H1 (cell line): ENCODE data around the gene PGAM5. TPM values are rescaled to one million over a fixed set of nuclear protein-coding genes. Genes with fewer than 3 reads are reported as not detected.

Source experiments
- ASH2L ChIP-seq: fragments of 200-600, 300-600 bp; sonication (generic); IDR thresholded peaks from one replicate; pipeline ENCODE4 v1.7.1; 2017; ENCODE audit warnings: low read length
- ATF2 ChIP-seq: IDR thresholded peaks from 2 replicates; pipeline ENCODE4 v1.6.1; 2012; ENCODE audit warnings: low read length, inconsistent platforms
- HDAC6 ChIP-seq: IDR thresholded peaks from one replicate; pipeline ENCODE4 v1.7.1; 2012; ENCODE audit warnings: low read depth, mild to moderate bottlenecking, inconsistent platforms, low read length, moderate library complexity
- polyA plus RNA-seq, 7 experiments: library from polyadenylated mRNA; depleted of rRNA in 3 of 7; stranded (reverse) in 5 of 7; unstranded in 2 of 7; fragments of >200 nt in 5 of 7; fragments of 200-250 nt in 2 of 7; gene quantifications; 1 replicate in 5 of 7; 2 replicates in 1 of 7; 4 replicates in 1 of 7; pipeline versions ENCODE4 v1.2.1 to v1.2.3, GENCODE V29; 2011 to 2013; ENCODE audit warnings: missing spikeins in 2 of 7, mixed read lengths in 2 of 7
- total RNA-seq: library from RNA; stranded (reverse); fragmentation: NEBNext Ultra II Directional; extraction: Animal tissue kit (Norgen Biotek cat#: 25700); gene quantifications from 2 replicates; pipeline ENCODE4 v1.2.1, GENCODE V29; 2021

PGAM5 gene
- total and polyA plus RNA-seq, 2 of the 8 experiments (the other 6 are each of a cell fraction or from before 2014, with no cell fraction given), result 66.4 to 84.0 TPM

GRCh38 chr12:132736378-132736777 lies 25.7 kb downstream of the PGAM5 start (continued):
- TF ChIP-seq HDAC6, result no peak
- TF ChIP-seq ATF2, result no peak
- no peak for TF ChIP-seq ASH2L
